ENCODE results near the gene TRAPPC5. TPM values are rescaled to one million over a fixed set of nuclear protein-coding genes. Genes with fewer than 3 reads are reported as not detected.

TRAPPC5 gene
- total RNA-seq, 1 experiment from 2014 or later = 124 TPM

GRCh38 chr19:7635670-7636069 is 45.0 kb upstream of the TRAPPC5 start:
- Mint-ChIP-seq H3K9me3 (peaks cover 8% of the 10 kb centered on the region), H3K27ac (no peak overlapping the region), H3K4me1 (peaks cover 2% of the 10 kb centered on the region), H3K27me3 (ENCODE audit: low read depth) (peaks cover 30% of the 10 kb centered on the region), H3K4me3 (peak overlapping the region; percentile 71), H3K36me3 (peaks cover 7% of the 10 kb centered on the region; the same call in 1 of the 2 replicates)
- DNase-seq (ENCODE audit: low spot score) (no peak), ATAC-seq (no peak)
- CTCF ChIA-PET = interaction anchor here (1.0 to 1.2 kb wide), 2 partner anchors 45 to 67 kb away, joined by 3 to 9 read pairs; partner anchors contain the start of gene TRAPPC5
- POLR2A ChIA-PET = no interaction called here
- TF ChIP-seq NR2C2 (CRISPR knock-in tag; IDR thresholded peaks at IDR 0.05) (no peak), PRRX2 (CRISPR knock-in tag; IDR thresholded peaks at IDR 0.05) (no peak), ZNF671 (CRISPR knock-in tag; IDR thresholded peaks at IDR 0.05) (no peak), FOXJ3 (CRISPR knock-in tag; IDR thresholded peaks at IDR 0.05; ENCODE audit: borderline replicate concordance) (no peak), CREM (CRISPR knock-in tag; IDR thresholded peaks at IDR 0.05) (no peak)

GRCh38 chr19:7636317-7636690 is 44.3 kb upstream of the TRAPPC5 start:
- CTCF ChIA-PET = interaction anchor here (1.0 to 1.2 kb wide), 2 partner anchors 44 to 68 kb away, joined by 3 to 9 read pairs; partner anchors contain the start of gene TRAPPC5
- TF ChIP-seq ZNF232 (CRISPR knock-in tag; IDR thresholded peaks at IDR 0.05) (no peak), ERG (CRISPR knock-in tag; IDR thresholded peaks at IDR 0.05) (no peak), IRF1 (CRISPR knock-in tag; IDR thresholded peaks at IDR 0.05) (no peak), GABPB1 (CRISPR knock-in tag; IDR thresholded peaks at IDR 0.05) (no peak), CTCF (IDR thresholded peaks at IDR 0.05) (no peak), SMAD3 (CRISPR knock-in tag; IDR thresholded peaks at IDR 0.05; ENCODE audit: borderline replicate concordance) (no peak), ZNF121 (CRISPR knock-in tag; IDR thresholded peaks at IDR 0.05) (no peak), ATF6 (CRISPR knock-in tag; IDR thresholded peaks at IDR 0.05) (no peak), ATF2 (CRISPR knock-in tag; IDR thresholded peaks at IDR 0.05; ENCODE audit: borderline replicate concordance, low read depth) (no peak), NR2C2 (CRISPR knock-in tag; IDR thresholded peaks at IDR 0.05) (no peak), NR1H2 (CRISPR knock-in tag; IDR thresholded peaks at IDR 0.05) (no peak), FOXK1 (CRISPR knock-in tag; IDR thresholded peaks at IDR 0.05) (no peak), ZNF263 (CRISPR knock-in tag; IDR thresholded peaks at IDR 0.05; ENCODE audit: low read depth) (no peak), MLX (CRISPR knock-in tag; IDR thresholded peaks at IDR 0.05) (no peak), NFYB (CRISPR knock-in tag; conservative IDR thresholded peaks at IDR 0.05; ENCODE audit: low read depth) (no peak), ZNF317 (CRISPR knock-in tag; IDR thresholded peaks at IDR 0.05; ENCODE audit: borderline replicate concordance, low read depth) (no peak)
- TF ChIP-seq, protein P1, sequence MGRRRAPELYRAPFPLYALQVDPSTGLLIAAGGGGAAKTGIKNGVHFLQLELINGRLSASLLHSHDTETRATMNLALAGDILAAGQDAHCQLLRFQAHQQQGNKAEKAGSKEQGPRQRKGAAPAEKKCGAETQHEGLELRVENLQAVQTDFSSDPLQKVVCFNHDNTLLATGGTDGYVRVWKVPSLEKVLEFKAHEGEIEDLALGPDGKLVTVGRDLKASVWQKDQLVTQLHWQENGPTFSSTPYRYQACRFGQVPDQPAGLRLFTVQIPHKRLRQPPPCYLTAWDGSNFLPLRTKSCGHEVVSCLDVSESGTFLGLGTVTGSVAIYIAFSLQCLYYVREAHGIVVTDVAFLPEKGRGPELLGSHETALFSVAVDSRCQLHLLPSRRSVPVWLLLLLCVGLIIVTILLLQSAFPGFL (CRISPR knock-in tag; IDR thresholded peaks at IDR 0.05; ENCODE audit: borderline replicate concordance) = no peak
- TF ChIP-seq, protein P2, sequence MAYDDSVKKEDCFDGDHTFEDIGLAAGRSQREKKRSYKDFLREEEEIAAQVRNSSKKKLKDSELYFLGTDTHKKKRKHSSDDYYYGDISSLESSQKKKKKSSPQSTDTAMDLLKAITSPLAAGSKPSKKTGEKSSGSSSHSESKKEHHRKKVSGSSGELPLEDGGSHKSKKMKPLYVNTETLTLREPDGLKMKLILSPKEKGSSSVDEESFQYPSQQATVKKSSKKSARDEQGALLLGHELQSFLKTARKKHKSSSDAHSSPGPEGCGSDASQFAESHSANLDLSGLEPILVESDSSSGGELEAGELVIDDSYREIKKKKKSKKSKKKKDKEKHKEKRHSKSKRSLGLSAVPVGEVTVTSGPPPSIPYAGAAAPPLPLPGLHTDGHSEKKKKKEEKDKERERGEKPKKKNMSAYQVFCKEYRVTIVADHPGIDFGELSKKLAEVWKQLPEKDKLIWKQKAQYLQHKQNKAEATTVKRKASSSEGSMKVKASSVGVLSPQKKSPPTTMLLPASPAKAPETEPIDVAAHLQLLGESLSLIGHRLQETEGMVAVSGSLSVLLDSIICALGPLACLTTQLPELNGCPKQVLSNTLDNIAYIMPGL (CRISPR knock-in tag; IDR thresholded peaks at IDR 0.05) = no peak
- TF ChIP-seq, protein P3, sequence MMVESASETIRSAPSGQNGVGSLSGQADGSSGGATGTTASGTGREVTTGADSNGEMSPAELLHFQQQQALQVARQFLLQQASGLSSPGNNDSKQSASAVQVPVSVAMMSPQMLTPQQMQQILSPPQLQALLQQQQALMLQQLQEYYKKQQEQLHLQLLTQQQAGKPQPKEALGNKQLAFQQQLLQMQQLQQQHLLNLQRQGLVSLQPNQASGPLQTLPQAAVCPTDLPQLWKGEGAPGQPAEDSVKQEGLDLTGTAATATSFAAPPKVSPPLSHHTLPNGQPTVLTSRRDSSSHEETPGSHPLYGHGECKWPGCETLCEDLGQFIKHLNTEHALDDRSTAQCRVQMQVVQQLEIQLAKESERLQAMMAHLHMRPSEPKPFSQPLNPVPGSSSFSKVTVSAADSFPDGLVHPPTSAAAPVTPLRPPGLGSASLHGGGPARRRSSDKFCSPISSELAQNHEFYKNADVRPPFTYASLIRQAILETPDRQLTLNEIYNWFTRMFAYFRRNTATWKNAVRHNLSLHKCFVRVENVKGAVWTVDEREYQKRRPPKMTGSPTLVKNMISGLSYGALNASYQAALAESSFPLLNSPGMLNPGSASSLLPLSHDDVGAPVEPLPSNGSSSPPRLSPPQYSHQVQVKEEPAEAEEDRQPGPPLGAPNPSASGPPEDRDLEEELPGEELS (CRISPR knock-in tag; IDR thresholded peaks at IDR 0.05) = no peak
- Mint-ChIP-seq H3K27me3 (ENCODE audit: low read depth) (peaks cover 30% of the 10 kb centered on the region), H3K9me3 (peaks cover 8% of the 10 kb centered on the region), H3K4me1 (no peaks in the 10 kb centered on the region), H3K27ac (no peak overlapping the region), H3K36me3 (peaks cover 7% of the 10 kb centered on the region; the same call in 1 of the 2 replicates), H3K4me3 (peak overlapping the region; percentile 71)
- POLR2A ChIA-PET = no interaction called here
- DNase-seq (ENCODE audit: low spot score) = no peak
- ATAC-seq = no peak
